ENCODE results near the gene M6PR.

Gene M6PR

DNA sequence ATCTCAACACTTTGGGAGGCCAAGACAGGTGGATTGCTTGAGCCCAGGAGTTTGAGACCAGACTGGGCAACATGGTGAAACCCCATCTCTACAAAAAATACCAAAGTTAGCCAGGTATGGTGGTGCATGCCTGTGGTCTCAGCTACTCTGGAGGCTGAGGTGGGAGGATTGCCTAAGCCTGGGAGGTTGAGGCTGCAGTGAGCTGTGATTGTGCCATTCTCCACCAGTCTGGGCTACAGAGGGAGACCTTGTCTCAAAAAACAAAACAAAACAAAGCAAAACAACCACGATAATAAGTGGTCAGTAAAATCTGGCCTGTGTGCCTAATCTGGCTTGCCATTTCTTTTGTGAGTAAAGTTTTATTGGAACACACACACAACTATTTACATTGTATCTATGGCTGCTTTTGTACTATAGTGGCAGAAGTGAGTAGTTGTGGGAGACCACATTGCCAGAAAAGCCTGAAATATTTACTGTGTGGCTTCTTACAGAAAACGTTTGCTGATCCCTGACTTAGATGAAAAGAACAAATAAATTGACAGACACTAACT lies 20.5 kb upstream of the M6PR start:
- TF ChIP-seq, protein P1, sequence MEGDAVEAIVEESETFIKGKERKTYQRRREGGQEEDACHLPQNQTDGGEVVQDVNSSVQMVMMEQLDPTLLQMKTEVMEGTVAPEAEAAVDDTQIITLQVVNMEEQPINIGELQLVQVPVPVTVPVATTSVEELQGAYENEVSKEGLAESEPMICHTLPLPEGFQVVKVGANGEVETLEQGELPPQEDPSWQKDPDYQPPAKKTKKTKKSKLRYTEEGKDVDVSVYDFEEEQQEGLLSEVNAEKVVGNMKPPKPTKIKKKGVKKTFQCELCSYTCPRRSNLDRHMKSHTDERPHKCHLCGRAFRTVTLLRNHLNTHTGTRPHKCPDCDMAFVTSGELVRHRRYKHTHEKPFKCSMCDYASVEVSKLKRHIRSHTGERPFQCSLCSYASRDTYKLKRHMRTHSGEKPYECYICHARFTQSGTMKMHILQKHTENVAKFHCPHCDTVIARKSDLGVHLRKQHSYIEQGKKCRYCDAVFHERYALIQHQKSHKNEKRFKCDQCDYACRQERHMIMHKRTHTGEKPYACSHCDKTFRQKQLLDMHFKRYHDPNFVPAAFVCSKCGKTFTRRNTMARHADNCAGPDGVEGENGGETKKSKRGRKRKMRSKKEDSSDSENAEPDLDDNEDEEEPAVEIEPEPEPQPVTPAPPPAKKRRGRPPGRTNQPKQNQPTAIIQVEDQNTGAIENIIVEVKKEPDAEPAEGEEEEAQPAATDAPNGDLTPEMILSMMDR (IDR thresholded peaks at IDR 0.05; ENCODE audit: unreplicated experiment in 3 of 3): no peak
- H3K4me1 Mint-ChIP-seq: no peaks in the 10 kb centered on the region
- peaks cover 33% of the 10 kb centered on the region for H3K9me3 Mint-ChIP-seq
- no peaks in the 10 kb centered on the region for H3K27me3 Mint-ChIP-seq (ENCODE audit: low read depth)
- no peak overlapping the region for H3K4me3 Mint-ChIP-seq
- H3K27ac Mint-ChIP-seq: no peak overlapping the region
- H3K36me3 Mint-ChIP-seq (ENCODE audit: low read depth): peaks cover 8% of the 10 kb centered on the region

GRCh38 chr12:8968761-8969160 lies 19.3 kb upstream of the M6PR start:
- Mint-ChIP-seq H3K27me3 (ENCODE audit: low read depth) (no peaks in the 10 kb centered on the region), H3K9me3 (peaks cover 37% of the 10 kb centered on the region), H3K4me3 (no peak overlapping the region), H3K36me3 (ENCODE audit: low read depth) (peaks cover 8% of the 10 kb centered on the region), H3K4me1 (no peaks in the 10 kb centered on the region), H3K27ac (no peak overlapping the region)
- TF ChIP-seq, protein P1 (IDR thresholded peaks at IDR 0.05; ENCODE audit: unreplicated experiment in 3 of 3): no peak

DNA sequence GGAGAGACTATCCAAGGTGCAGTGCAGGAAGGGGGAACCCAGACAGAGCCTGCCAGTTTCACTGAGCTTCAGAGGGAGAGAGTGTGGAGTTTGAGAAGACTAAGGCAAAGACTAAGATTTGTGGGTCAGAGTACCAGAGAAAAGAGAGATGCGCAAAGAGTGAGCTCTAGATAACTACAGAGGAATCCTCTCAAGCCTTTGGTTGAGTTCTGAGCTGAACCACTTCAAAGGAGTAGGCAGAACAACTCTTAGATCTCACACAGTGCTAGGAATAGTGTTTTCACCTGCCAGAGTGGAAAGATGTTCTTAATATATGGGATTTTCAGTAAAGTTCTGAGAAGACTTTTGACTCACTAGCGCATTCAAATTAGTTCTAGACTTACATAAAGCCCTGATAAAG lies 10.7 kb upstream of the M6PR start:
- no peaks in the 10 kb centered on the region for H3K27me3 Mint-ChIP-seq (ENCODE audit: low read depth)
- peaks cover 17% of the 10 kb centered on the region for H3K36me3 Mint-ChIP-seq (ENCODE audit: low read depth)
- peaks cover 18% of the 10 kb centered on the region for H3K9me3 Mint-ChIP-seq
- H3K4me3 Mint-ChIP-seq: no peak overlapping the region
- H3K27ac Mint-ChIP-seq: no peak overlapping the region
- H3K4me1 Mint-ChIP-seq: no peaks in the 10 kb centered on the region
- TF ChIP-seq, protein P1 (IDR thresholded peaks at IDR 0.05; ENCODE audit: unreplicated experiment in 3 of 3): no peak

DNA sequence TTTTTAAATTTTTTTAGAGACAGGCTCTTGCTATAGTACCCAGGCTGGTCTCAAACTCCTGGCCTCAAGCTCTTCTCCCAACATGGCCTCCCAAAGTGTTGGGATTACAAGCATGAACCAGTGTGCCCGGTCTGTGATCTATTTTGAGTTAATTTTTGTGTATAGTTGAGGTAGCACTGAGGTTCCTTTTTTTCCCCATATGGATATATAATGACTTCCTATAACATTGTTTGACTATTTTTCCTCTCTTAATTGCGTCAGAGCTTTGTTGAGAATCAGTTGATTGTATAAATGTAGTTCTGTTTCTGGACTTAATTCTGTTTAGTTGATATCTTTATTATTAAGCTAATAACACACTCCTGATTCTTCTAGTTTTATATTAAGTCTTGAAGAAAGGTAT lies 8.6 kb upstream of the M6PR start:
- peaks cover 7% of the 10 kb centered on the region for H3K9me3 Mint-ChIP-seq
- H3K4me1 Mint-ChIP-seq: no peaks in the 10 kb centered on the region
- TF ChIP-seq, protein P1 (IDR thresholded peaks at IDR 0.05; ENCODE audit: unreplicated experiment in 3 of 3): no peak
- no peaks in the 10 kb centered on the region for H3K27me3 Mint-ChIP-seq (ENCODE audit: low read depth)
- no peak overlapping the region for H3K27ac Mint-ChIP-seq
- H3K4me3 Mint-ChIP-seq: no peak overlapping the region
- H3K36me3 Mint-ChIP-seq (ENCODE audit: low read depth): peaks cover 25% of the 10 kb centered on the region

DNA sequence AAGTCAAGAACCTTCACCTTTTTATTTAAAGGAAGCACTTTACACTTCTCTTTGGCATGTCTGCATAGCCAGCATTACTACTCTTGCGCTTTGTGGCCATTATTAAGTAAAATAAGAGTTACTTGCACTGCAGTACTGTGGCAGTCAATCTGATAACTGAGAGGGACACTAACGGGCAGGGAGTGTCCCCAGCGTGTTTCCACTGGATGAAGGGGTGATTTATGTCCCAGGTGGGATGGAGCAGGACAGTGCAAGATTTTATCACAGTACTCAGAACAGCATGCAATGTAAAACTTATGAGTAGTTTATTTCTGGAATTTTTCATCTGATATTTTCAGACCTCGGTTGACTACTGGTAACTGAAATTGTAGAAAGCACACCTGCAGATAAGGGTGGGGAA lies 8.1 kb upstream of the M6PR start:
- H3K27me3 Mint-ChIP-seq (ENCODE audit: low read depth): no peaks in the 10 kb centered on the region
- TF ChIP-seq, protein P1 (IDR thresholded peaks at IDR 0.05; ENCODE audit: unreplicated experiment in 3 of 3): no peak
- no peak overlapping the region for H3K4me3 Mint-ChIP-seq
- H3K36me3 Mint-ChIP-seq (ENCODE audit: low read depth): peaks cover 30% of the 10 kb centered on the region
- H3K9me3 Mint-ChIP-seq: peaks cover 9% of the 10 kb centered on the region
- no peaks in the 10 kb centered on the region for H3K4me1 Mint-ChIP-seq
- no peak overlapping the region for H3K27ac Mint-ChIP-seq

DNA sequence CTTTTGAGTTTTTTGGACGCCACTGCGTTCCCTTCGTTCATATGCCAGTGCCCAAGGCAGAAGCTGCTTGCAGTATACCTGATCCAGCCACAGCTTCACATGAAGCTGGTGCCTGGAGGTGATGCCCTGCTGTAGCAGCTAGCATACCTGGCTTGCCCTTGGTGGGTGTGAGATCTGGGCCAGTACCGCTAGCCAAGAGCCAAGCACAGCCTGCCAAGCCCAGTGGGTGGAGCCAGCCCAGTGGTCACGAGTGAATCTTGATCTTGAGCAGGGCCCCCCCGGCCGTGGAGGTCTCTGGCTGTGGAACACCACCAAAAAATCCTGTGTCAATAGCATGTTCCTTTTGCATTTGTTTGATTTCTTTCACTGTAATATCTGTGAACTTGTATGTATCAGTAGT lies 7.3 kb upstream of the M6PR start:
- peaks cover 4% of the 10 kb centered on the region for H3K9me3 Mint-ChIP-seq
- no peaks in the 10 kb centered on the region for H3K27me3 Mint-ChIP-seq (ENCODE audit: low read depth)
- no peaks in the 10 kb centered on the region for H3K4me1 Mint-ChIP-seq
- peaks cover 27% of the 10 kb centered on the region for H3K36me3 Mint-ChIP-seq (ENCODE audit: low read depth)
- H3K4me3 Mint-ChIP-seq: no peak overlapping the region
- TF ChIP-seq, protein P1 (IDR thresholded peaks at IDR 0.05; ENCODE audit: unreplicated experiment in 3 of 3): no peak
- H3K27ac Mint-ChIP-seq: no peak overlapping the region
